ENCODE data around the gene EWSR1. TPM values are rescaled to one million over a fixed set of nuclear protein-coding genes. Genes with fewer than 3 reads are reported as not detected.
A peak's percentile ranks its signal among the peaks of the same experiment; 100 is the strongest.

EWSR1 gene
- total RNA-seq, 3 donors from 2014 or later (not counting 1 experiment from before 2014, with no cell fraction given): 366 to 387 (median 382) TPM

DNA sequence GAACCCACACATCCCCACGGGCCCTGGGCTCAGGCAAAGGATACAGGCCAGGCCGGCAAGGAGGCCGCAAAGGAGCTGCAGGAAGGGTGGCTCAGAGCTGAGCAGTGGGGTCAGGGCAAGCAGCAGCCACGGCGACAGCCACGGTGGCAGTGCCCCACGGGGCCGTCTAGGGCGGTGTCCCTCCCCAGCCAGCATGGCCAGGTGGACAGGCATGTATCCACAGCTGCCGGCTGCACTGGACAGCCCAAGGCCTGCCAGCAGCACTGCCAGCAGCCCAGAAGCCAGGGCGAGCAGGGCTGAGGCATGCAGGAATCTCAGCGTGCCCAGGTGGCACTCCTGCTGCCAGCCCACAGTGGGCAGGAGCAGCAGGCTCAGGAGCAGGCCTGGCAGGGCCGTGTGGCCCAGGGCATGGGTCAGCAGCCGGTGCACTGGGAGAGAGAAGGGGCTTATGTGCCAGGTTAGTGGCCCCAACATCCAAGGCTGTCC is 4.2 kb upstream of the EWSR1 start:
- H3K27me3 ChIP-seq (ENCODE audit: control insufficient read depth, insufficient read depth, low read length): no peaks in the 10 kb centered on the region
- peaks cover 11% of the 10 kb centered on the region for H3K4me1 ChIP-seq (ENCODE audit: control insufficient read depth, insufficient read depth, low read length)
- H3K4me3 Mint-ChIP-seq: no peak overlapping the region
- no peaks in the 10 kb centered on the region for H3K9me3 ChIP-seq (ENCODE audit: control insufficient read depth, insufficient read depth, low read length)
- TF ChIP-seq CTCF (IDR thresholded peaks at IDR 0.05): no peak
- H3K27ac ChIP-seq (ENCODE audit: low read length): no peak overlapping the region
- no peaks in the 10 kb centered on the region for H3K9me3 Mint-ChIP-seq
- H3K4me3 ChIP-seq (ENCODE audit: low read length): no peak overlapping the region
- H3K36me3 ChIP-seq (ENCODE audit: control insufficient read depth, insufficient read depth, low read length): peaks cover 3% of the 10 kb centered on the region
- no peaks in the 10 kb centered on the region for H3K27me3 Mint-ChIP-seq (ENCODE audit: low read depth in 2 of 2)
- DNase-seq: no peak
- H3K36me3 Mint-ChIP-seq: peaks cover 8% of the 10 kb centered on the region
- 92% methylated on average over 14 of the region's 14 CpGs for WGBS (ENCODE audit: insufficient coverage)
- ATAC-seq: no peak
- H3K27ac Mint-ChIP-seq: no peak overlapping the region
- peaks cover 20 to 22% of the 10 kb centered on the region in 2 donors for H3K4me1 Mint-ChIP-seq
- intact Hi-C loops (cut with micrococcal nuclease): loop anchor here (10.0 kb wide), 1 partner anchor 1349 kb away; the partner anchor contains the start of gene PITPNB

- Mint-ChIP-seq H3K4me3 (no peak overlapping the region), H3K27ac (no peak overlapping the region), H3K36me3 (peaks cover 8% of the 10 kb centered on the region), H3K4me1 (peaks cover 34 to 37% of the 10 kb centered on the region in 2 donors), H3K9me3 (no peaks in the 10 kb centered on the region), H3K27me3 (ENCODE audit: low read depth in 2 of 2) (no peaks in the 10 kb centered on the region)
- TF ChIP-seq CTCF (IDR thresholded peaks at IDR 0.05): no peak
- WGBS (ENCODE audit: insufficient coverage): 99% methylated on average over 7 of the region's 7 CpGs
- no peak for ATAC-seq
- no peaks in the 10 kb centered on the region for H3K9me3 ChIP-seq (ENCODE audit: control insufficient read depth, insufficient read depth, low read length)
- no peak overlapping the region for H3K27ac ChIP-seq (ENCODE audit: low read length)
- H3K36me3 ChIP-seq (ENCODE audit: control insufficient read depth, insufficient read depth, low read length): peaks cover 3% of the 10 kb centered on the region
- no peak for DNase-seq
- H3K4me3 ChIP-seq (ENCODE audit: low read length): no peak overlapping the region
- no peaks in the 10 kb centered on the region for H3K27me3 ChIP-seq (ENCODE audit: control insufficient read depth, insufficient read depth, low read length)
- peaks cover 25% of the 10 kb centered on the region for H3K4me1 ChIP-seq (ENCODE audit: control insufficient read depth, insufficient read depth, low read length)
- intact Hi-C loops (cut with micrococcal nuclease): loop anchor here (10.0 kb wide), 1 partner anchor 1351 kb away; the partner anchor contains the start of gene PITPNB
These were observed 2.8 kb upstream of the EWSR1 start for GRCh38 chr22:29265305-29265704.

- Mint-ChIP-seq H3K9me3 (no peaks in the 10 kb centered on the region), H3K4me1 (peaks cover 40 to 43% of the 10 kb centered on the region in 2 donors), H3K36me3 (peaks cover 8% of the 10 kb centered on the region), H3K27me3 (ENCODE audit: low read depth in 2 of 2) (no peaks in the 10 kb centered on the region), H3K4me3 (no peak overlapping the region), H3K27ac (peak overlapping the region in 1 of 2 donors; percentile 96)
- H3K27me3 ChIP-seq (ENCODE audit: control insufficient read depth, insufficient read depth, low read length): no peaks in the 10 kb centered on the region
- H3K4me1 ChIP-seq (ENCODE audit: control insufficient read depth, insufficient read depth, low read length): peaks cover 28% of the 10 kb centered on the region
- no peak overlapping the region for H3K27ac ChIP-seq (ENCODE audit: low read length)
- ATAC-seq (no peak), DNase-seq (no peak)
- H3K36me3 ChIP-seq (ENCODE audit: control insufficient read depth, insufficient read depth, low read length): peaks cover 3% of the 10 kb centered on the region
- intact Hi-C loops (cut with micrococcal nuclease): loop anchor here (10.0 kb wide), 1 partner anchor 1351 kb away; the partner anchor contains the start of gene PITPNB
- H3K4me3 ChIP-seq (ENCODE audit: low read length): no peak overlapping the region
- no peak for TF ChIP-seq CTCF (IDR thresholded peaks at IDR 0.05)
- 90% methylated on average over 4 of the region's 4 CpGs for WGBS (ENCODE audit: insufficient coverage)
- no peaks in the 10 kb centered on the region for H3K9me3 ChIP-seq (ENCODE audit: control insufficient read depth, insufficient read depth, low read length)
These were observed 2.1 kb upstream of the EWSR1 start for GRCh38 chr22:29265929-29266328.

All from natural killer cell (primary cell).